ENCODE data around the gene KRTAP2-2. TPM values are rescaled to one million over a fixed set of nuclear protein-coding genes. Genes with fewer than 3 reads are reported as not detected.
"Not testable (repeated sequence)": the region's sequence is repeated elsewhere in the genome, so short reads cannot be mapped to it uniquely, and the experiment has no call there.

The KRTAP2-2 gene
- total and polyA plus RNA-seq, 2 of the 4 experiments (the other 2 are of a cell fraction): 0.17 TPM; not detected in 1

GRCh38 chr17:41059276-41060051 is 4.4 kb upstream of the KRTAP2-2 start:
- H3K9me1 ChIP-seq (ENCODE audit: insufficient read depth, low read length); H3K27me3 ChIP-seq (ENCODE audit: control insufficient read depth, insufficient read depth, low read length); H3K36me3 ChIP-seq (ENCODE audit: control insufficient read depth, insufficient read depth, low read length); H3K4me3 ChIP-seq (ENCODE audit: insufficient read depth, low read depth, low read length); dilution Hi-C loops (cut with HindIII; ENCODE audit: low sequenced_read_pairs, unreplicated experiment); in situ Hi-C loops (cut with MboI; ENCODE audit: low sequenced_read_pairs); H2AFZ ChIP-seq (replicated peaks; ENCODE audit: low read length, poor library complexity); H2AK9ac ChIP-seq (replicated peaks; ENCODE audit: low read depth, low read length, poor library complexity); H3K79me1 ChIP-seq (ENCODE audit: low read depth in 1 of 2, low read length in 2 of 2); H4K20me1 ChIP-seq (ENCODE audit: insufficient read depth, low read length); H3K9me3 ChIP-seq (ENCODE audit: control insufficient read depth, insufficient read depth, low read length): not testable (repeated sequence)
- H3K9ac ChIP-seq (ENCODE audit: low read depth, low read length): peak overlapping the region; percentile 55; the same call in 1 of the 2 replicates
- 0% methylated on average over 1 of the region's 31 CpGs; no CpG with 5 or more reads in 1 of the 2 experiments for WGBS, 2 experiments (ENCODE audit: extremely low coverage in 2 of 2, insufficient read length in 1 of 2)
- H3K18ac ChIP-seq (ENCODE audit: low read depth, low read length): peak overlapping the region; percentile 76
- H3K4ac ChIP-seq (ENCODE audit: low read depth, low read length): peak overlapping the region; percentile 93
- H2BK20ac ChIP-seq (ENCODE audit: low read depth, low read length): peak overlapping the region; percentile 98
- DNase-seq (peak; percentile 94), ATAC-seq (ENCODE audit: low read depth) (peak; percentile 35)
- peaks cover 16% of the 10 kb centered on the region for H3K4me1 ChIP-seq (ENCODE audit: control insufficient read depth, insufficient read depth, low read length)
- 0 out of 2 replicates have a peak, but pooled peaks have one; percentile 47 for TF ChIP-seq FOS (IDR thresholded peaks at IDR 0.05; ENCODE audit: low read depth, low read length)
- TF ChIP-seq CEBPB (IDR thresholded peaks at IDR 0.05; ENCODE audit: low read depth, low read length): peak; percentile 74
- intact Hi-C loops (cut with micrococcal nuclease): loop anchor here (2.0 to 5.0 kb wide), 6 partner anchors 102 to 588 kb away; no protein-coding TSS in a partner anchor
- peak overlapping the region; percentile 89 for H4K91ac ChIP-seq (ENCODE audit: insufficient read depth, low read depth, low read length)
- H2AK5ac ChIP-seq (ENCODE audit: low read depth, low read length): peak overlapping the region; percentile 93
- H4K5ac ChIP-seq (ENCODE audit: low read depth, low read length): peak overlapping the region; percentile 91; the same call in 1 of the 2 replicates
- CTCF ChIA-PET: interaction anchor here (0.7 to 2.1 kb wide), 2 partner anchors 254 to 263 kb away, joined by 3 to 7 read pairs; no protein-coding TSS in a partner anchor
- TSS peak; percentile 81 for BruUV-seq (replicated peaks)
- POLR2A ChIA-PET (ENCODE audit: unreplicated experiment): interaction anchor here (0.6 to 3.0 kb wide), 3 partner anchors 11 to 510 kb away, joined by 3 to 12 read pairs (median 5); no protein-coding TSS in a partner anchor
- peak overlapping the region; percentile 99 for H2BK120ac ChIP-seq (ENCODE audit: low read depth, low read length)
- peak overlapping the region; percentile 93; the same call in 1 of the 2 replicates for H3K23ac ChIP-seq (ENCODE audit: low read depth, low read length)
- H4K8ac ChIP-seq (ENCODE audit: low read depth in 2 of 2, low read length in 2 of 2): peak overlapping the region; percentile 10 to 67
- peak overlapping the region; percentile 71; the same call in 1 of the 2 replicates for H3K56ac ChIP-seq (ENCODE audit: extremely low read depth, insufficient read depth, low read length)
- H2BK15ac ChIP-seq (ENCODE audit: low read depth, low read length): peak overlapping the region; percentile 25; the same call in 1 of the 3 replicates
- peak overlapping the region; percentile 72 for H3K4me2 ChIP-seq (ENCODE audit: low read depth, low read length)
- peak overlapping the region; percentile 94 for H3K27ac ChIP-seq (ENCODE audit: insufficient read depth, low read length)
- H3K14ac ChIP-seq (replicated peaks; ENCODE audit: low read depth, low read length): peak overlapping the region; percentile 79; the same call in 1 of the 2 replicates
- peak overlapping the region; percentile 98 for H2BK5ac ChIP-seq (ENCODE audit: low read depth, low read length, poor library complexity, severe bottlenecking)

Measured in IMR-90 (cell line).